ENCODE results near the gene NFILZ. TPM values are rescaled to one million over a fixed set of nuclear protein-coding genes. Genes with fewer than 3 reads are reported as not detected.

Gene NFILZ
- total RNA-seq, 3 donors from 2014 or later, result not detected

- Histone ChIP-seq H3K27ac (peak overlapping the region; percentile 57 to 89), H3K36me3 (peaks cover 4% of the 10 kb centered on the region), H3K4me1 (peaks cover 0 to 3% of the 10 kb centered on the region in 2 donors), H3K4me3 (peak overlapping the region; percentile 60 to 85 (median 66)), H3K27me3 (no peaks in the 10 kb centered on the region), H3K9me3 (peaks cover 7% of the 10 kb centered on the region in 2 donors)
- intact Hi-C loops (cut with DNase I; ENCODE audit: low total_unique reads), result no loop called here
- TF ChIP-seq POLR2A (IDR thresholded peaks at IDR 0.05) (no peak), POLR2AphosphoS5 (IDR thresholded peaks at IDR 0.05) (no peak), CTCF (IDR thresholded peaks at IDR 0.05) (no peak)
- no peak for DNase-seq (ENCODE audit: low spot score in 2 of 2)
Measured at GRCh38 chr19:8608941-8609278, 21.5 kb upstream of the NFILZ start.

GRCh38 chr19:8609279-8610040, 21.0 kb upstream of the NFILZ start:
- DNase-seq (ENCODE audit: low spot score in 2 of 2), result no peak
- no peaks in the 10 kb centered on the region for H3K27me3 ChIP-seq
- H3K4me1 ChIP-seq, result peaks cover 0 to 3% of the 10 kb centered on the region in 2 donors
- peaks cover 4% of the 10 kb centered on the region for H3K36me3 ChIP-seq
- H3K4me3 ChIP-seq, result peak overlapping the region; percentile 60 to 85 (median 66)
- intact Hi-C loops (cut with DNase I; ENCODE audit: low total_unique reads), result no loop called here
- H3K9me3 ChIP-seq, result peaks cover 7% of the 10 kb centered on the region in 2 donors
- H3K27ac ChIP-seq, result peak overlapping the region; percentile 57 to 89
- TF ChIP-seq CTCF (IDR thresholded peaks at IDR 0.05) (no peak), POLR2A (IDR thresholded peaks at IDR 0.05) (no peak)

- intact Hi-C loops (cut with DNase I; ENCODE audit: low total_unique reads), result no loop called here
- Histone ChIP-seq H3K36me3 (no peaks in the 10 kb centered on the region), H3K4me3 (peak within 1 kb of the TSS; percentile 60 to 85 (median 66)), H3K9me3 (no peaks in the 10 kb centered on the region), H3K27me3 (no peaks in the 10 kb centered on the region), H3K27ac (peak within 1 kb of the TSS; percentile 57 to 89), H3K4me1 (peaks cover 0 to 3% of the 10 kb centered on the region in 2 donors)
- DNase-seq (ENCODE audit: low spot score in 2 of 2), result no peak
- TF ChIP-seq POLR2AphosphoS5 (IDR thresholded peaks at IDR 0.05) (no peak), POLR2A (IDR thresholded peaks at IDR 0.05) (no peak), CTCF (IDR thresholded peaks at IDR 0.05) (no peak)
Measured at GRCh38 chr19:8610041-8610935, 20.1 kb upstream of the NFILZ start, which contains the start of gene ADAMTS10. TSS of gene ADAMTS10 (minus strand) at chr19:8610715. CDS start at chr19:8605710, 5,005 bp downstream.

GRCh38 chr19:8610936-8611300, 19.5 kb upstream of the NFILZ start:
- H3K27ac ChIP-seq, result peak overlapping the region; percentile 55 to 72
- H3K36me3 ChIP-seq, result no peaks in the 10 kb centered on the region
- no peaks in the 10 kb centered on the region for H3K9me3 ChIP-seq
- intact Hi-C loops (cut with DNase I; ENCODE audit: low total_unique reads), result no loop called here
- peaks cover 0 to 3% of the 10 kb centered on the region in 2 donors for H3K4me1 ChIP-seq
- no peak for DNase-seq (ENCODE audit: low spot score in 2 of 2)
- H3K27me3 ChIP-seq, result no peaks in the 10 kb centered on the region
- H3K4me3 ChIP-seq, result peak overlapping the region; percentile 60 to 85 (median 66)
- TF ChIP-seq POLR2AphosphoS5 (IDR thresholded peaks at IDR 0.05), result no peak
- TF ChIP-seq CTCF (IDR thresholded peaks at IDR 0.05), result no peak
- TF ChIP-seq POLR2A (IDR thresholded peaks at IDR 0.05), result no peak
